ENCODE measurements around the gene SPRY1.
A peak's percentile ranks its signal among the peaks of the same experiment; 100 is the strongest.

SPRY1 gene

DNA sequence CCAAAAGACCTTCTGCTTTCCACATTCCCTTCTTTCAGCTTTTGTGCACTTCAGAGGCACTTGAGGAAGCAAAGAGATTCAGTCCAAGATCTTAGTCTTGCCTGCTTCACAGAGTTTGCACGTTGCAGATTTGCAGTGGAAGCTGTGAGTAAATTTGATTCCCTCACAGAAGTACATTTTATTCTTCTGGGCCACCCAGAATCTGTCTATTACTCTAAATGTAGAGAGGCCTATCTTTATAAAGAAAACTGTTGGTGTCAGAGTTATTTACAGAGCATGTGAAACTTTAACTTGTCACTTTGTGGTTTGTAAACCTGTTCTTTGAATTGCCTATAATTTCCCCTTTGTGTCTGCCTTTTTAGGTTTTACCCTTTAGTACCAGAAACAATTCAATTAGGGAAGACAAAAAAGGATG is 15.5 kb downstream of the SPRY1 start:
- no peak for DNase-seq

DNA sequence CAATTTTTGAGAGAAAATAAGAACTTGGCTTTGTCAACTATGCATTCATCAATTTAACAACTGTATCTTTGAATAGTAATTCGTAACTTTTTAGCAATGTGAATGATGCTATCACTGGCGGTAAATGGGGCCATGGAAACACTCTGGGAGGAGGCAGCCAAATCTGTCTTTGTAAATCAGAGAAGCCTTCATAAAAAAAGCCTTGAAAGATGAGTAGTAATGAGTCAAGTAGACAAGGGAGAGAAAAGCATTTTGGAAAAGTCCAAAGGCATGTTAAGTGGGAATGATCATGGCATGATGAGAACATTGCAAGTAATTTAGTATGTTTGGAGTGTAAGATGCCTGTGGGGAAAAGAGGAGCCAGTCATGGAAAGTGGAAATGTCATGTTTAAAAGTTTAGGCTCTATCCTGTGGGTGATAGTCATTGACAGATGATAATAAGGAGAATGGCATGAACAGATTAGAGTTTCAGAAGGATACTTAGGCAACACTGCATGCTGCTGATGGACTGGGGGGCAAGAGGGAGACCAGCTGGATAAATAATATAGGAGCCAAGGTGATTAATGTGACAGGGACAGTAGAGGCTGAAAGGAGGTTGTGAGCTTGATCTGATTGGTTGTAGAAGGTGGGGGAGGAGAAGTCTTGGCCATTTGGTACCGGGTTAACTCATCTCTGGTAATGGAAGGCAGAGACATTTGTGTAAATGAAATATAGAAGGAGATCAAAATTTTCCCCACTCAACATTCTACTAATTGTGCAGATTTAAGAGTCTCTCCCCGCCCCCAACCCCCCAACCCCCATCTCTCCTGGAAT is 16.3 kb downstream of the SPRY1 start:
- DNase-seq = no peak

DNA sequence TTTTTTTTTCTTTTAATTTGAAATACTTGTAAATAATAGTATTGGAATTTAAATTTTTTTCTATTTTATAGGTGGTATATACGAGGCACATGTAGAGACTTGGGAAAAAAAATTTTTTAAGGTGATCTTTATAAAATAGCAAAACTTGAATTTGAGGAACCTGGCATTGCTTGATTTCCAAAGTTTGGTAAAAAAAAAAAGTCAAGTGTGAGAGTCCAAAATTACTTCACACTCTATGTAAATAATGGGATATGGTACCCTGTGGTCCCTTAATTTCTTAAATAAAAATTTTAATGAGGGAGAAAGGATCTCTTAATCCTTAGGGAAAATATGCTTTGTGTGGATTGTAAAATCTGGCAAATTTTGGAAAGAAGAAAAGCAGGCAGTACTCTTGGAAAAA is 19.0 kb downstream of the SPRY1 start:
- DNase-seq = no peak

- peak; percentile 62 for DNase-seq
These were observed 19.4 kb downstream of the SPRY1 start for GRCh38 chr4:123415977-123416376.

- DNase-seq = no peak
These were observed 21.2 kb downstream of the SPRY1 start for GRCh38 chr4:123417813-123418212.

DNA sequence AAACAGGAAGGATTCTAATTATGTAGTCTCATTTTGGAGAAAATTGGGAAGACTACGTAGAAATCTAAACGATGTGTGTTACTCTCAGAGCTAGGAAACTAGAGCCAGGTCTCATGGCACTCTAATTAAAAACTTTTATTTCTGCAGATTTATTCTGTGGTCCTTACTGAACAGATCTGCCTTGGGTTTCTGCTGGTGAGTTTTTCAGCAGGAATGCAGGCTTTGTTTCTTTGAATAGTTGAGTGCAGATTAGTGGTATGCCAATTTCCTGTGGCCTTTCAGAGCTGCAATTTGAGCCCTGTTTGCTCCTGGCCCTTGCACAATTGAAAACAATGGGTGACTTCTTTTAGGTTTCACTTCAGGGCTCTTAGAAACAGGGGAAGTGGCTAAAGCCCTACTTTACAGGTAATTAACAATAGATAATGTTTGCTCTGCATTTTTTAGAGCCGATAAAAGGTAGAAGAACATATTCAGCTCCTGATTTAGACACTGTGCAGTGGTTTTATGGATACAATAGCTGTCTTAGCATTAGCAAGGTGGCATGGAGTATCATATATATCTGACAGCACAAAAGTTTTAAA is 21.8 kb downstream of the SPRY1 start:
- no peak for DNase-seq

- DNase-seq = no peak
These were observed 23.5 kb downstream of the SPRY1 start for GRCh38 chr4:123419885-123420755.

DNA sequence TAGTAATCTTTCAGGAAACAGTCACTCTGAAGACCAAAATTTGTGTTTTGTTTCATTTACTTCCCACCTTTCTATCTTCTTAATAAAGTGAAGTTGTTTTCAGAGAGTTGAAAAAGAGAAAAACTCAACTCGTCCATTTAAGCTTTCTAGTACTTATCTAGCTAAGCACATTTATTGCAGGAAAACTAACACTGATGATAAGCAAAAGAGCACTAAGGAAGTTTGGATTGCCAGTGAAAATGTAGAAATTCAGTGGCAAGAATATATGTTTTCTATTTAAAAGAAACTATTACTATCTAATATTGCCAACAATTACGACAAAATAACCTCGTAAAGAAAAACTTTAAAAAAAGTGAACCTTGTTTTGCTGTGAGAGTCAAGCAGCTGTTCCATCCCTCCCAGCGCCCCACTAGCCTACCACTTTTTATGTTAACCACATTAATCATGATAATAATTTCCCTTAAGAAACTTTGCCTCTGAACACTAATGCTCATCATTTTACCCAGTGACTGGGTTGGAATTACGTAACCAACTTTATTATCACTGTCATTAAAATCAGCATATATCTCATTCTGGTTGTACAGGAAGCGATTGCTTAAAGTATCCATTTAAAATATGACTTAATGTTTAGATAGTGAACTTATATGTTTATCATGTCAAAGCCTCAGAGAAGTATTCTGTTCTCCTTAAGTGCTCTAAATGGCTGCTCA is 24.8 kb downstream of the SPRY1 start:
- peak; percentile 25 for DNase-seq

GRCh38 chr4:123421937-123422781 is 25.6 kb downstream of the SPRY1 start:
- no peak for DNase-seq

GRCh38 chr4:123423819-123424218 is 27.2 kb downstream of the SPRY1 start:
- no peak for DNase-seq

GRCh38 chr4:123427951-123428350 is 31.4 kb downstream of the SPRY1 start:
- DNase-seq = no peak

- DNase-seq = peak; percentile 29
These were observed 33.4 kb downstream of the SPRY1 start for GRCh38 chr4:123430031-123430430.

DNA sequence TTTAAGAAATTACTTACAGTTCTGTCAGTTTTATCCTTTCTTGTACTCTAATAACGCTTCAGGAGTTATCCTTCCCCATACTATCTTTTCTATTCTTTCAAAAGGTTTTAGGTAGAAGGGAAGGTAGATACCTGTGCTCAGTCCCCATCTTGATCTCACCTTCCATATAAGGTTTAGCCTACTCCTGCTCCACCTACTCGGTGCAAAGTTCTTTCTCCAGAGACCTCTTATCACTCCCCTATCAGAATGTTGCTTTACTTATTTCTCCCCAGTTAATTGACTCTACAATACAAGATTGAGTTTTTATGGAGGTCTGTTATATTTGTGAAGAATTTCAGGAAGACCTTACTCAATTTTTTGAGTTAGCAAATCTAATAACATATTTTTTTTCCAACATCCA is 33.9 kb downstream of the SPRY1 start:
- no peak for DNase-seq

GRCh38 chr4:123433573-123433972 is 37.0 kb downstream of the SPRY1 start:
- DNase-seq = no peak

GRCh38 chr4:123433976-123434375 is 37.4 kb downstream of the SPRY1 start:
- no peak for DNase-seq

GRCh38 chr4:123435246-123436113 is 38.9 kb downstream of the SPRY1 start:
- DNase-seq = no peak

- DNase-seq = no peak
These were observed 41.4 kb downstream of the SPRY1 start for GRCh38 chr4:123438031-123438430.

GRCh38 chr4:123443401-123444289 is 47.0 kb downstream of the SPRY1 start:
- peak; percentile 52 for DNase-seq

DNA sequence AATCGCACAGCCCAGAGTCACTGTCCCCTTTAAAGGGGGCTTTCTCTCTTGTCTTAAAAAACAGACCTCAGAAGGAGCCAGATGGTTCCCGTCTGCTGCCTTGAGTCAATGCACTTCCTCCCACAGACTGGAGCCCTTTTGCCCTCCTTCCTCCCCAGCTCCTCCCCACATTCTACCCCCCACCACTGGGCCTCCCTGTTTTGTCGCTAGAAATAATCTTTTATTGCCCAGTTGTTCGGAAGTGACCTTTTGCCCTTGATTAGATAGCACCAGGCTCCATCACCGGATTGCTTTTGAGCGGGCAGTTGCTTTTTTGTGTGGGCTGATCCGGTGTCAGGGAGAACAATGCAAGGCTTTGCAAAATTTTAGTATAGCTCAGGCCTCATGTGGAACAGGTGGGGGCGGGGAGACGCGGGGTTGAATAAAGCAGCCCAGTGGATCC is 47.7 kb downstream of the SPRY1 start:
- peak; percentile 38 for DNase-seq
